Thyroid gland (tissue), 4 donors: ENCODE results near the gene PLXNA4.

Experiments used
- CTCF ChIP-seq, 6 experiments: fragments of 200-600 bp in 3 of 6; fragments of 450-650 bp in 3 of 6; sonication (generic) in 3 of 6; IDR thresholded peaks; one replicate each; pipeline ENCODE4 v1.5.1; 2016 to 2019; ENCODE audit warnings: antibody characterized with exemption in 6 of 6, mild to moderate bottlenecking in 2 of 6, inconsistent platforms in 1 of 6, moderate library complexity in 1 of 6
- POLR2A ChIP-seq, 2 donors: fragments of 450-650 bp; IDR thresholded peaks; one replicate each; pipeline ENCODE4 v1.6.1; 2017; ENCODE audit warnings: antibody characterized with exemption in 2 of 2, mild to moderate bottlenecking in 2 of 2, moderate library complexity in 1 of 2

GRCh38 chr7:132247995-132248618, 328.2 kb downstream of the PLXNA4 start:
- TF ChIP-seq CTCF (IDR thresholded peaks at IDR 0.05) (no peak), POLR2A (IDR thresholded peaks at IDR 0.05) (no peak)
